ENCODE data around the gene CYB561D1.

- TF ChIP-seq CTCF (conservative IDR thresholded peaks at IDR 0.05) (no peak), ZFX (IDR thresholded peaks at IDR 0.05) (no peak)
Measured at GRCh38 chr1:109444346-109444745, 49.5 kb upstream of the CYB561D1 start.
